Stomach (tissue), 4 donors: ENCODE measurements around the gene N4BP3.

Experiments
- CTCF ChIP-seq, 7 experiments: fragments of 450-650 bp in 4 of 7; fragments of 200-600 bp in 3 of 7; sonication (generic) in 3 of 7; IDR thresholded peaks; one replicate each; pipeline ENCODE4 v1.5.1; 2016 to 2019; ENCODE audit warnings: antibody characterized with exemption in 7 of 7, control low read depth in 2 of 7, mild to moderate bottlenecking in 1 of 7
- POLR2A ChIP-seq, 4 donors: fragments of 450-650 bp; IDR thresholded peaks; one replicate each; pipeline ENCODE4 v1.6.1; 2016; ENCODE audit warnings: antibody characterized with exemption in 4 of 4, control low read depth in 2 of 4, mild to moderate bottlenecking in 1 of 4, moderate library complexity in 1 of 4

GRCh38 chr5:178111925-178112324 is 1.4 kb upstream of the N4BP3 start:
- TF ChIP-seq CTCF (IDR thresholded peaks at IDR 0.05): no peak
- TF ChIP-seq POLR2A (IDR thresholded peaks at IDR 0.05): no peak
